Large intestine (tissue), 3 donors: Measurements from ENCODE around the gene E2F8. TPM values are rescaled to one million over a fixed set of nuclear protein-coding genes. Genes with fewer than 3 reads are reported as not detected.

Experiments
- DNase-seq, 2 donors: peaks; one replicate each; pipeline versions ENCODE4 v3.0.0 to v3.0.0-alpha.2; 2013
- H3K27ac ChIP-seq: one replicate; pipeline ENCODE4 v1.5.1; 2013; ENCODE audit warnings: low read length
- H3K27me3 ChIP-seq: 2 replicates; pipeline ENCODE4 v1.6.1; 2013; ENCODE audit warnings: low read length; ENCODE audit not compliant: control insufficient read depth, insufficient read depth
- H3K36me3 ChIP-seq: 2 replicates; pipeline ENCODE4 v1.6.1; 2013; ENCODE audit warnings: low read length; ENCODE audit not compliant: control insufficient read depth, insufficient read depth
- H3K4me1 ChIP-seq: one replicate; pipeline ENCODE4 v1.6.1; 2013; ENCODE audit warnings: low read length; ENCODE audit not compliant: control insufficient read depth, insufficient read depth
- H3K4me3 ChIP-seq: one replicate; pipeline ENCODE4 v1.5.1; 2013; ENCODE audit warnings: low read length
- H3K9me3 ChIP-seq: one replicate; pipeline ENCODE4 v1.6.1; 2013; ENCODE audit warnings: mild to moderate bottlenecking, low read depth, low read length, moderate library complexity; ENCODE audit not compliant: control insufficient read depth
- WGBS: methylation state at CpG from one replicate; pipeline ENCODE4 v1.1.5; 2013; ENCODE audit warnings: low lambda C conversion rate; ENCODE audit not compliant: insufficient coverage; 5-methylcytosine and 5-hydroxymethylcytosine counted together
- polyA plus RNA-seq: library from polyadenylated mRNA; unstranded; fragments of 120-200 nt; gene quantifications from one replicate; pipeline ENCODE4 v1.2.1, GENCODE V29; 2013

Gene E2F8
- polyA plus RNA-seq, 1 donor = 17.7 TPM

- Histone ChIP-seq H3K27me3 (no peaks in the 10 kb centered on the region), H3K4me1 (no peaks in the 10 kb centered on the region), H3K4me3 (no peak overlapping the region), H3K9me3 (no peaks in the 10 kb centered on the region), H3K36me3 (no peaks in the 10 kb centered on the region), H3K27ac (no peak overlapping the region)
- DNase-seq = no peak
- no CpG with 5 or more reads among the region's 9 CpGs for WGBS
These were observed 52.9 kb downstream of the E2F8 start for GRCh38 chr11:19187833-19188258.

GRCh38 chr11:19187114-19187832, 53.5 kb downstream of the E2F8 start:
- H3K4me1 ChIP-seq = no peaks in the 10 kb centered on the region
- no peak overlapping the region for H3K27ac ChIP-seq
- no CpG with 5 or more reads among the region's 5 CpGs for WGBS
- H3K27me3 ChIP-seq = no peaks in the 10 kb centered on the region
- no peaks in the 10 kb centered on the region for H3K36me3 ChIP-seq
- H3K9me3 ChIP-seq = no peaks in the 10 kb centered on the region
- H3K4me3 ChIP-seq = no peak overlapping the region
- no peak for DNase-seq

GRCh38 chr11:19185516-19186052, 55.2 kb downstream of the E2F8 start:
- no peak for DNase-seq
- H3K27me3 ChIP-seq = no peaks in the 10 kb centered on the region
- H3K9me3 ChIP-seq = no peaks in the 10 kb centered on the region
- H3K4me1 ChIP-seq = no peaks in the 10 kb centered on the region
- WGBS = no CpG with 5 or more reads among the region's 6 CpGs
- no peaks in the 10 kb centered on the region for H3K36me3 ChIP-seq
- no peak overlapping the region for H3K4me3 ChIP-seq
- H3K27ac ChIP-seq = no peak overlapping the region

GRCh38 chr11:19185036-19185435, 55.7 kb downstream of the E2F8 start:
- no CpG with 5 or more reads among the region's 2 CpGs for WGBS
- Histone ChIP-seq H3K27me3 (no peaks in the 10 kb centered on the region), H3K4me3 (no peak overlapping the region)

GRCh38 chr11:19183646-19184045, 57.1 kb downstream of the E2F8 start:
- no peaks in the 10 kb centered on the region for H3K9me3 ChIP-seq
- 100% methylated on average over 1 of the region's 7 CpGs for WGBS
- H3K27me3 ChIP-seq = no peaks in the 10 kb centered on the region
- DNase-seq = no peak
- no peaks in the 10 kb centered on the region for H3K4me1 ChIP-seq
- H3K27ac ChIP-seq = no peak overlapping the region
- no peak overlapping the region for H3K4me3 ChIP-seq
- H3K36me3 ChIP-seq = no peaks in the 10 kb centered on the region

More at GRCh38 chr11:19185036-19185435, 55.7 kb downstream of the E2F8 start:
- DNase-seq = no peak
- H3K9me3 ChIP-seq = no peaks in the 10 kb centered on the region
- H3K4me1 ChIP-seq = no peaks in the 10 kb centered on the region
- no peaks in the 10 kb centered on the region for H3K36me3 ChIP-seq
- H3K27ac ChIP-seq = no peak overlapping the region

GRCh38 chr11:19181531-19182261, 59.0 kb downstream of the E2F8 start:
- DNase-seq = no peak
- Histone ChIP-seq H3K27me3 (no peaks in the 10 kb centered on the region), H3K4me3 (no peak overlapping the region), H3K27ac (no peak overlapping the region), H3K9me3 (no peaks in the 10 kb centered on the region), H3K4me1 (no peaks in the 10 kb centered on the region), H3K36me3 (no peaks in the 10 kb centered on the region)
- WGBS = 100% methylated on average over 1 of the region's 5 CpGs

GRCh38 chr11:19176629-19177186, 64.0 kb downstream of the E2F8 start:
- Histone ChIP-seq H3K9me3 (no peaks in the 10 kb centered on the region), H3K27ac (no peak overlapping the region), H3K36me3 (peaks cover 27% of the 10 kb centered on the region), H3K27me3 (no peaks in the 10 kb centered on the region), H3K4me1 (no peaks in the 10 kb centered on the region), H3K4me3 (no peak overlapping the region)
- DNase-seq = no peak
- 35% methylated on average over 2 of the region's 2 CpGs for WGBS

Other genes with a start within 250 kb of the E2F8 start
- gene MRGPRX2, start 180.2 kb downstream of the E2F8 start, polyA plus RNA-seq = not detected
- gene ZDHHC13, start 123.8 kb downstream of the E2F8 start, polyA plus RNA-seq = 22.3 TPM
- gene CSRP3, start 39.0 kb downstream of the E2F8 start, polyA plus RNA-seq = 0.67 TPM